HepG2 (cell line): ENCODE data around the gene ARHGEF9. TPM values are rescaled to one million over a fixed set of nuclear protein-coding genes. Genes with fewer than 3 reads are reported as not detected.

Experiments used
- ATAC-seq: fragments of 200-7000 bp; cut with Tn5 transposase; 3 replicates; pipeline ENCODE4 v1.9.1; 2020; ENCODE audit warnings: mild to moderate bottlenecking, moderate library complexity
- BruUV-seq: library from RNA; stranded (reverse); fragments of 400-500 nt; replicated peaks from 2 replicates; lab custom pipeline; 2021; lab: Mats Ljungman, UMichigan
- CTCF ChIA-PET: fragments of 300-600 bp; formaldehyde crosslinking; extraction: SDS; loops from one replicate; lab custom pipeline; 2021; ENCODE audit warnings: low total read pairs, inconsistent platforms, low intra/inter-chr PET ratio; lab: Yijun Ruan, JAX
- POLR2A ChIA-PET: fragments of 350-600 bp; sonication (Branson Sonifier 250); formaldehyde crosslinking; loops from one replicate; lab custom pipeline; 2020; ENCODE audit warnings: antibody characterized with exemption, inconsistent platforms; lab: Yijun Ruan, JAX
- DNase-seq: peaks from one replicate; pipeline ENCODE4 v3.0.0-alpha.2; 2015; ENCODE audit warnings: low spot score
- FAIRE-seq: peaks from 3 replicates; lab custom pipeline; 2011; peaks lifted over from hg19 to GRCh38; lab: Jason Lieb, UNC
- H2AFZ ChIP-seq: one replicate; pipeline ENCODE4 v1.6.1; 2011; ENCODE audit warnings: low read length, inconsistent platforms
- H3K27ac ChIP-seq: fragments of 300-600 bp; 3 replicates; pipeline ENCODE4 v1.8.0; 2011; ENCODE audit warnings: mixed run types, mild to moderate bottlenecking, mixed read lengths, low read length, inconsistent platforms; ENCODE audit not compliant: insufficient read depth; ENCODE audit errors: extremely low read length
- H3K27me3 ChIP-seq, 2 experiments: fragments of 200-600 bp in 1 of 2; 2 replicates in 1 of 2; 3 replicates in 1 of 2; pipeline versions ENCODE4 v1.6.0 to v1.8.0; 2011; ENCODE audit warnings: low read length in 2 of 2, mild to moderate bottlenecking in 2 of 2, moderate library complexity in 2 of 2, inconsistent platforms in 1 of 2; ENCODE audit not compliant: insufficient read depth in 2 of 2, control insufficient read depth in 1 of 2
- H3K36me3 ChIP-seq, 2 experiments: fragments of 200-600 bp in 1 of 2; replicated peaks in 1 of 2; 2 replicates in 1 of 2; 3 replicates in 1 of 2; pipeline versions ENCODE4 v1.5.1 to v1.8.0; 2011; ENCODE audit warnings: low read length in 2 of 2, inconsistent platforms in 1 of 2; ENCODE audit not compliant: insufficient read depth in 2 of 2, control insufficient read depth in 1 of 2
- H3K4me1 ChIP-seq: 2 replicates; pipeline ENCODE4 v1.5.1; 2012; ENCODE audit warnings: low read length, inconsistent platforms; ENCODE audit not compliant: insufficient read depth
- H3K4me2 ChIP-seq: 2 replicates; pipeline ENCODE4 v1.6.0; 2011; ENCODE audit warnings: low read depth, low read length, inconsistent platforms
- H3K4me3 ChIP-seq, 3 experiments: fragments of 200-600 bp in 1 of 3; sonication (generic), shearing (Covaris generic) in 1 of 3; replicated peaks in 1 of 3; 2 replicates each; pipeline ENCODE4 v1.5.1; 2011 to 2016; ENCODE audit warnings: low read length in 3 of 3, inconsistent platforms in 2 of 3, low read depth in 2 of 3, mild to moderate bottlenecking in 2 of 3, control low read depth in 1 of 3, mixed read lengths in 1 of 3; ENCODE audit not compliant: insufficient read depth in 1 of 3
- H3K79me2 ChIP-seq: one replicate; pipeline ENCODE4 v1.6.1; 2011; ENCODE audit warnings: low read length, inconsistent platforms; ENCODE audit not compliant: insufficient read depth
- H3K9ac ChIP-seq: 2 replicates; pipeline ENCODE4 v1.6.0; 2011; ENCODE audit warnings: mild to moderate bottlenecking, low read depth, low read length, inconsistent platforms; ENCODE audit not compliant: insufficient read depth
- H3K9me3 ChIP-seq: 2 replicates; pipeline ENCODE4 v1.5.1; 2012; ENCODE audit warnings: mild to moderate bottlenecking, low read length
- H4K20me1 ChIP-seq: 2 replicates; pipeline ENCODE4 v1.6.0; 2011; ENCODE audit warnings: inconsistent platforms, mild to moderate bottlenecking, low read length, moderate library complexity; ENCODE audit not compliant: insufficient read depth
- FOXK2 ChIP-seq: fragments of 450-650 bp; IDR thresholded peaks from 2 replicates; pipeline ENCODE4 v1.6.1; 2016
- GATA4 ChIP-seq: sonication (generic); IDR thresholded peaks from 2 replicates; pipeline ENCODE4 v1.6.1; 2016; ENCODE audit warnings: antibody characterized with exemption, low read depth, borderline replicate concordance
- HNF4A ChIP-seq: sonication (generic); formaldehyde crosslinking; IDR thresholded peaks from 2 replicates; pipeline ENCODE4 v1.4.0; 2020; ENCODE audit warnings: missing genetic modification reagents
- MATR3 ChIP-seq: sonication (generic); formaldehyde crosslinking; IDR thresholded peaks from 2 replicates; pipeline ENCODE4 v1.4.0; 2020; ENCODE audit warnings: missing genetic modification reagents
- ZNF317 ChIP-seq: sonication (generic); formaldehyde crosslinking; IDR thresholded peaks from 2 replicates; pipeline ENCODE4 v1.5.0; 2020; ENCODE audit warnings: mild to moderate bottlenecking, missing genetic modification reagents
- ZNF572 ChIP-seq: sonication (generic); formaldehyde crosslinking; IDR thresholded peaks from 2 replicates; pipeline ENCODE4 v1.5.1; 2020; ENCODE audit warnings: mild to moderate bottlenecking, missing genetic modification reagents
- ZSCAN25 ChIP-seq: sonication (generic); formaldehyde crosslinking; IDR thresholded peaks from 2 replicates; pipeline ENCODE4 v1.8.0; 2022; ENCODE audit warnings: mild to moderate bottlenecking, missing genetic modification reagents
- WGBS: methylation state at CpG from one replicate; pipeline ENCODE4 v1.1.6; 2017; ENCODE audit warnings: low lambda C conversion rate; 5-methylcytosine and 5-hydroxymethylcytosine counted together
- in situ Hi-C: cut with HindIII; loops from 2 replicates; pipeline ENCODE4 v1.10.0; 2017; ENCODE audit warnings: low pct_unique_long_range_greater_than_20kb; ENCODE audit not compliant: extremely low pct_ligation_motif_present
- intact Hi-C: fragments of 100-400 bp; cut with micrococcal nuclease; formaldehyde crosslinking; loops from one replicate; pipeline ENCODE4 v1.10.0; 2022; ENCODE audit not compliant: unreplicated experiment
- polyA plus RNA-seq, 8 experiments: library from polyadenylated mRNA; depleted of rRNA in 3 of 8; stranded (reverse) in 7 of 8; unstranded in 1 of 8; fragments of >200 nt; fragmentation: Illumina TruSeq in 4 of 8; extraction: Trizol in 4 of 8; gene quantifications; 2 replicates each; pipeline versions ENCODE4 v1.2.1 to v1.2.3, GENCODE V29; 2011 to 2016; ENCODE audit warnings: low read depth in 4 of 8, missing spikeins in 1 of 8, mixed read lengths in 1 of 8; ENCODE audit not compliant: insufficient read depth in 1 of 8
- total RNA-seq, 5 experiments: library from RNA; depleted of rRNA; stranded (reverse); fragments of >200 nt; fragmentation: Illumina TruSeq; extraction: Trizol; gene quantifications; 2 replicates each; pipeline ENCODE4 v1.2.3, GENCODE V29; 2016; ENCODE audit warnings: low read depth in 1 of 5
- TF ChIP-seq, protein P1 (sequence below): sonication (generic); formaldehyde crosslinking; IDR thresholded peaks from 2 replicates; pipeline ENCODE4 v1.4.0; 2020; ENCODE audit warnings: missing genetic modification reagents, low read depth, mild to moderate bottlenecking, borderline replicate concordance
- TF ChIP-seq, protein P2 (sequence below): fragments of 450-650 bp; IDR thresholded peaks from 2 replicates; pipeline ENCODE4 v1.6.1; 2017

The ARHGEF9 gene
- total and polyA plus RNA-seq, 2 of the 13 experiments (the other 11 are each of a cell fraction or from before 2014, with no cell fraction given) = 0.91 to 1.8 TPM

DNA sequence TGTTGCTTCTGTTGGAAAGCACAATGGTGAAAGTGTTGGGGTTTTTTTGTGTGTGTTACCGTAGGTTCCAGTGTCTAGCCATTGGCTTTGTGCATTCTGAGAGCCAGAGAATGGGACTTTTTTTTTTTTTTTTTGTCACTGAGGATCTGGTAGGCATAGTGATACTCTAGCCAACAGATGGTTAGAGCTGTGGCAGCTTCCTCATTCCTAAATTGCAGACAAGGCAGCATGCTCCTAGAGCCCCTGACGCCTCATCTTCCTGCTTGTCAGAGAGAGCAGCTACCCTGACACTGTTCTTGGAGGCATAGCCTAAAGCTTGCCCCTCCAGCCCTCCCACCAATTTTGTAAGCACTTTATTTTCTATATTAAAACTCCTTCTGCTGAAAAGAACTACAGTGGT, 27.0 kb downstream of the ARHGEF9 start:
- WGBS = 8% methylated on average over 2 of the region's 2 CpGs
- Histone ChIP-seq H3K27me3 (no peaks in the 10 kb centered on the region), H3K9ac (no peak overlapping the region), H3K9me3 (no peaks in the 10 kb centered on the region), H3K4me1 (0 out of 2 replicates have a peak, but pooled peaks cover 5% of the 10 kb centered on the region), H3K79me2 (no peaks in the 10 kb centered on the region), H3K36me3 (no peaks in the 10 kb centered on the region), H3K4me2 (no peak overlapping the region), H3K27ac (no peak overlapping the region), H2AFZ (no peak overlapping the region), H4K20me1 (no peaks in the 10 kb centered on the region), H3K4me3 (no peak overlapping the region)
- ATAC-seq (no peak), DNase-seq (no peak), FAIRE-seq (no peak)
- intact Hi-C loops (no loop called here), in situ Hi-C loops (no loop called here)
- ChIA-PET POLR2A (no interaction called here), CTCF (no interaction called here)
- TF ChIP-seq HNF4A (CRISPR knock-in tag) (no peak), FOXK2 (no peak), ZSCAN25 (CRISPR knock-in tag) (no peak), ZNF572 (CRISPR knock-in tag) (no peak), ZNF317 (no peak), MATR3 (CRISPR knock-in tag) (no peak), GATA4 (no peak)
- TF ChIP-seq, protein P1, sequence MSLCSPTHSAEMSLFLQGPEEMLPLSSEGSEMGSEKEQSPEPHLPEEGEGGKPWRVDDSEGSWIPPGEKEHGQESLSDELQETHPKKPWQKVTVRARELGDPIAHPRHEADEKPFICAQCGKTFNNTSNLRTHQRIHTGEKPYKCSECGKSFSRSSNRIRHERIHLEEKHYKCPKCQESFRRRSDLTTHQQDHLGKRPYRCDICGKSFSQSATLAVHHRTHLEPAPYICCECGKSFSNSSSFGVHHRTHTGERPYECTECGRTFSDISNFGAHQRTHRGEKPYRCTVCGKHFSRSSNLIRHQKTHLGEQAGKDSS (CRISPR knock-in tag) = no peak
- TF ChIP-seq, protein P2, sequence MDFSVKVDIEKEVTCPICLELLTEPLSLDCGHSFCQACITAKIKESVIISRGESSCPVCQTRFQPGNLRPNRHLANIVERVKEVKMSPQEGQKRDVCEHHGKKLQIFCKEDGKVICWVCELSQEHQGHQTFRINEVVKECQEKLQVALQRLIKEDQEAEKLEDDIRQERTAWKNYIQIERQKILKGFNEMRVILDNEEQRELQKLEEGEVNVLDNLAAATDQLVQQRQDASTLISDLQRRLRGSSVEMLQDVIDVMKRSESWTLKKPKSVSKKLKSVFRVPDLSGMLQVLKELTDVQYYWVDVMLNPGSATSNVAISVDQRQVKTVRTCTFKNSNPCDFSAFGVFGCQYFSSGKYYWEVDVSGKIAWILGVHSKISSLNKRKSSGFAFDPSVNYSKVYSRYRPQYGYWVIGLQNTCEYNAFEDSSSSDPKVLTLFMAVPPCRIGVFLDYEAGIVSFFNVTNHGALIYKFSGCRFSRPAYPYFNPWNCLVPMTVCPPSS = no peak
- no TSS peak for BruUV-seq
